Heart right ventricle (tissue), 16 donors: Measurements from ENCODE around the gene CCDC3. TPM values are rescaled to one million over a fixed set of nuclear protein-coding genes. Genes with fewer than 3 reads are reported as not detected.

Experiments
- ATAC-seq, 8 donors: fragments of 200-7000 bp; cut with Tn5 transposase; one replicate each; pipeline ENCODE4 v1.9.1; 2020; ENCODE audit warnings: mild to moderate bottlenecking in 8 of 8, moderate library complexity in 8 of 8, moderate number of reproducible peaks in 1 of 8
- DNase-seq, 2 donors: peaks; one replicate each; pipeline ENCODE4 v3.0.0-alpha.2; 2020
- H3K27ac ChIP-seq, 10 donors: fragments of 200-600 bp; sonication (generic) in 2 of 10; one replicate each; pipeline versions ENCODE4 v1.5.0 to v1.8.0; 2020 to 2022; ENCODE audit warnings: mild to moderate bottlenecking in 3 of 10
- H3K27me3 ChIP-seq, 7 donors: fragments of 200-600 bp; one replicate each; pipeline ENCODE4 v1.8.0; 2021 to 2022; ENCODE audit warnings: mild to moderate bottlenecking in 2 of 7
- H3K36me3 ChIP-seq, 9 donors: fragments of 200-600 bp; sonication (generic) in 1 of 9; one replicate each; pipeline versions ENCODE4 v1.5.0 to v1.8.0; 2020 to 2022; ENCODE audit warnings: mild to moderate bottlenecking in 2 of 9
- H3K4me1 ChIP-seq, 9 donors: fragments of 200-600 bp; sonication (generic) in 1 of 9; one replicate each; pipeline versions ENCODE4 v1.5.0 to v1.8.0; 2020 to 2022; ENCODE audit warnings: mild to moderate bottlenecking in 4 of 9
- H3K4me3 ChIP-seq, 10 donors: fragments of 200-600 bp; sonication (generic) in 2 of 10; one replicate each; pipeline versions ENCODE4 v1.5.0 to v1.8.0; 2020 to 2022; ENCODE audit warnings: mild to moderate bottlenecking in 7 of 10, moderate library complexity in 2 of 10
- H3K9me3 ChIP-seq, 11 donors: fragments of 200-600 bp in 10 of 11; sonication (generic) in 2 of 11; one replicate each; pipeline versions ENCODE4 v1.5.0 to v1.8.0; 2013 to 2022; ENCODE audit warnings: mild to moderate bottlenecking in 2 of 11, control low read depth in 1 of 11, moderate library complexity in 1 of 11
- CTCF ChIP-seq, 9 donors: fragments of 200-600 bp; sonication (generic) in 2 of 9; IDR thresholded peaks; one replicate each; pipeline versions ENCODE4 v1.5.0 to v1.8.0; 2021 to 2022; ENCODE audit warnings: antibody characterized with exemption in 9 of 9, mild to moderate bottlenecking in 5 of 9, moderate library complexity in 1 of 9
- WGBS, 2 donors: extraction: QIAGEN DNeasy Blood & Tissue Kit; methylation state at CpG; one replicate each; pipeline ENCODE4 v1.1.7; 2013; ENCODE audit warnings: inconsistent platforms in 1 of 2; 5-methylcytosine and 5-hydroxymethylcytosine counted together
- intact Hi-C, 10 donors: fragments of 100-400 bp; cut with DNase I; formaldehyde crosslinking; loops; one replicate each; pipeline versions ENCODE4 v1.11.1 to v1.14.2; 2022
- polyA plus RNA-seq, 2 donors: library from polyadenylated mRNA; stranded (reverse); fragments of 200-250 nt; gene quantifications; one replicate each; pipeline ENCODE4 v1.2.3, GENCODE V29; 2013
- total RNA-seq, 10 donors: library from RNA; stranded (reverse); fragmentation: NEBNext Ultra II Directional in 3 of 10; extraction: Animal tissue kit (Norgen Biotek cat#: 25700) in 3 of 10; gene quantifications; one replicate each; pipeline versions ENCODE4 v1.2.1 to v1.2.4, GENCODE V29; 2021 to 2023
- donor health status: Arrhythmogenic right ventricular cardiomyopathy.
- donor health status: ischemic (EF 13 %, LVEDD 7.1; RV severe dilation, severe dysfunction).
- donor health status: healthy with polysubstance abuse.
- donor health status: DM: no; HTN: yes; CAD: no.
- donor health status: DM: no; HTN: no; CAD: no.
- donor health status: ischemic (EF 25% LVEDD 6.9; RV normal size, moderate dysfunction).
- donor health status: ischemic (EF 25% LVEDD 5.7; RV mildly dilated, moderate dysfunction).
- donor health status: healthy.
- donor health status: DM: yes; HTN: yes; CAD: no.
- donor health status: Ischemic cardiomyopathy.
- donor health status: ischemic (EF 35%, LVEDD 5.7; RV mildly dilated, moderate dysfunction).
- donor health status: nonischemic (EF 11% LVEDD 7.7; RV severe dilation, severe dysfunction).
- donor health status: DM: yes; HTN: yes; CAD: no.
- donor health status: PGD.
- donor health status: ischemic (EF 29% LVEDD 5.4; RV normal size, mild dysfunction).
- donor health status: nonischemic (EF 23%, LVEDD 6.1; RV moderate dilation, normal function).

CCDC3 gene
- total and polyA plus RNA-seq, 12 donors = 2.6 to 14.3 (median 6.9) TPM

GRCh38 chr10:13003004-13003403 is 1.5 kb upstream of the CCDC3 start:
- no peak for DNase-seq
- intact Hi-C loops = no loop called here
- ATAC-seq = peak in 1 of 8 donors; percentile 38
- H3K36me3 ChIP-seq = no peaks in the 10 kb centered on the region
- no peak overlapping the region for H3K4me3 ChIP-seq
- no peak overlapping the region for H3K27ac ChIP-seq
- H3K4me1 ChIP-seq = peaks cover 0 to 13% (median 5%) of the 10 kb centered on the region in 9 donors
- no peak for TF ChIP-seq CTCF (IDR thresholded peaks at IDR 0.05)
- H3K9me3 ChIP-seq = no peaks in the 10 kb centered on the region
- peaks cover 6 to 59% (median 42%) of the 10 kb centered on the region in 7 donors for H3K27me3 ChIP-seq

GRCh38 chr10:13001887-13002212 is 337 bp upstream of the CCDC3 start:
- no peak for ATAC-seq
- Histone ChIP-seq H3K27me3 (peaks cover 6 to 58% (median 38%) of the 10 kb centered on the region in 7 donors), H3K4me3 (peak overlapping the region in 9 of 10 donors; percentile 24 to 60 (median 47)), H3K9me3 (no peaks in the 10 kb centered on the region), H3K4me1 (peaks cover 0 to 13% (median 5%) of the 10 kb centered on the region in 9 donors), H3K36me3 (no peaks in the 10 kb centered on the region), H3K27ac (no peak overlapping the region)
- WGBS, 2 donors = 4 to 6% methylated on average over 9 of the region's 9 CpGs
- DNase-seq = no peak
- intact Hi-C loops = no loop called here
- peak in 1 of 9 donors; percentile 13 for TF ChIP-seq CTCF (IDR thresholded peaks at IDR 0.05)

GRCh38 chr10:13000431-13000830 is 1.1 kb downstream of the CCDC3 start:
- Histone ChIP-seq H3K9me3 (no peaks in the 10 kb centered on the region), H3K36me3 (no peaks in the 10 kb centered on the region), H3K4me1 (peaks cover 0 to 25% (median 5%) of the 10 kb centered on the region in 9 donors), H3K4me3 (peak overlapping the region in 8 of 10 donors; percentile 43 to 60 (median 51)), H3K27me3 (peaks cover 6 to 48% (median 35%) of the 10 kb centered on the region in 7 donors), H3K27ac (no peak overlapping the region)
- 61 to 62% methylated on average over 4 of the region's 4 CpGs for WGBS, 2 donors
- DNase-seq (no peak), ATAC-seq (no peak)
- no peak for TF ChIP-seq CTCF (IDR thresholded peaks at IDR 0.05)
- intact Hi-C loops = no loop called here

GRCh38 chr10:12999849-13000248 is 1.7 kb downstream of the CCDC3 start:
- Histone ChIP-seq H3K27me3 (peaks cover 6 to 44% (median 34%) of the 10 kb centered on the region in 7 donors), H3K36me3 (no peaks in the 10 kb centered on the region), H3K4me1 (peaks cover 0 to 30% (median 5%) of the 10 kb centered on the region in 9 donors), H3K4me3 (peak overlapping the region in 4 of 10 donors; percentile 51 to 60 (median 54)), H3K27ac (no peak overlapping the region), H3K9me3 (no peaks in the 10 kb centered on the region)
- TF ChIP-seq CTCF (IDR thresholded peaks at IDR 0.05) = no peak
- no peak for ATAC-seq
- WGBS, 2 donors = 59 to 62% methylated on average over 6 of the region's 6 CpGs
- intact Hi-C loops = no loop called here
- no peak for DNase-seq
